Left renal pelvis (tissue), 4 donors: ENCODE measurements around the gene PHKA1. TPM values are rescaled to one million over a fixed set of nuclear protein-coding genes. Genes with fewer than 3 reads are reported as not detected.
"Not testable (repeated sequence)": the region's sequence is repeated elsewhere in the genome, so short reads cannot be mapped to it uniquely, and the experiment has no call there.

ENCODE experiments used
- DNase-seq, 4 donors: peaks; one replicate each; pipeline ENCODE4 v3.0.0-alpha.2; 2013; ENCODE audit warnings: low read depth in 4 of 4, low spot score in 3 of 4
- polyA plus RNA-seq, 4 donors: library from polyadenylated mRNA; unstranded; fragments of 120-200 nt; gene quantifications; one replicate each; pipeline ENCODE4 v1.2.1, GENCODE V29; 2013; ENCODE audit not compliant: insufficient read length in 4 of 4

Gene PHKA1
- polyA plus RNA-seq, 4 donors = 5.9 to 7.0 (median 6.1) TPM

- DNase-seq = not testable (repeated sequence)
Measured at GRCh38 chrX:72673951-72674350, 40.2 kb downstream of the PHKA1 start.

DNA sequence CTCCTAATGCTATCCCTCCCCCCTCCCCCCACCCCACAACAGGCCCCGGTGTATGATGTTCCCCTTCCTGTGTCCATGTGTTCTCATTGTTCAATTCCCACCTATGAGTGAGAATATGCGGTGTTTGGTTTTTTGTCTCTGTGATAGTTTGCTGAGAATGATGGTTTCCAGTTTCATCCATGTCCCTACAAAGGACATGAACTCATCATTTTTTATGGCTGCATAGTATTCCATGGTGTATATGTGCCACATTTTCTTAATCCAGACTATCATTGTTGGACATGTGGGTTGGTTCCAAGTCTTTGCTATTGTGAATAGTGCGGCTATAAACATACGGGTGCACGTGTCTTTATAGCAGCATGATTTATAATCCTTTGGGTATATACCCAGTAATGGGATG, 44.6 kb downstream of the PHKA1 start:
- not testable (repeated sequence) for DNase-seq

DNA sequence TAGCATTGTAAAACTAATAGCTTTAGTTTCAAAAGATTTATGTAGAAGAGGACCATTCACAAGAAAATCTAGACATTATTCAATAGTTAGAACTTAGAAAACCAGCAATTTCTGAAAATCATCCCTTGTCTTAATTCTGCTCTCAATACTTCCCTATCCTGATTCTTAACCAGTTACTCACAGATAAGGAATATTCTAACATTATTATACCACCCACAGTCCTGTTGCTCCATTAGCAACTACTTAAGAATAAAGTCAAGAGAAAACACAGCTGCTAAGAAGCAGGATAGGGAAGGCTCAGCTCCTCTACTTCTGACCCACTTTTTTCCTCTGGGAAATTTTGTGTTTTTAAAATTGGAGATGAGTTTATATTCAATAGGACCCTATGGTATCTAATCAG, 47.7 kb downstream of the PHKA1 start:
- no peak for DNase-seq

- no peak for DNase-seq
Measured at GRCh38 chrX:72663737-72664136, 50.4 kb downstream of the PHKA1 start.

DNA sequence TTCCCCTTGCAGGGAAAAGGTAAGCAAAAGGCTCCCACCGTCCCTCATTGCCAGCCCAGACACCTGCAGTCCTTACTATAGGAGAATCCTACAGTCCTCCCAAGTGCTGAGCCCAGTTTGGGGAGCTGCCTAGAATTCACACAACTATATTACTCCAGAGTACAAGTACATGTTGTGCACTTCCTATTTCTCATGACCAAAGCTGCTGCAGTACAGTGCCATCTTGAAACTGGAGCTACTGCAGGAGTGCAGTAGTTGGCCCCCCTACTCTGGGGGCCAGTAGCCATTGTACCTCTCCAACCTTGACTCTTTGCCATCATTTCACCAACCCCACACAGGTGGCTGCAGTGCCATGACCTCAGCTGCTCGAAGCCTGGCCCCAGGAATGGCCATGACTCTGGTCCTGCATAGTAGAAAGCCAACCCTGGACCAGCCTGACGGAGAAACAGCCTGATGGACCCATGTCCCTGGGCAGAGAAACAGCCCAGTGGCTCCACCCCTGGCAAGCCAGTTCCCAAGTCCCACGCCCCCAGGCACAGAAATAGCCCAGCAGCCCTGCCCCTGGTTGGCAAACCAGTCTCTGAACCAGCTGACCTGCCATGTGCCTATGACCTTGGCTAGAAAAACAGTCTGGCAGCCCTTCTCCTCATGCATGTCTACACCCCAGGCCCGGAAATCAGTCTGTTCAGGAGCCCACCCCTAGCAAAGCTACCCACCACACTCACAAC, 51.9 kb downstream of the PHKA1 start:
- DNase-seq = no peak

- no peak for DNase-seq
Measured at GRCh38 chrX:72659723-72660122, 54.4 kb downstream of the PHKA1 start.

DNA sequence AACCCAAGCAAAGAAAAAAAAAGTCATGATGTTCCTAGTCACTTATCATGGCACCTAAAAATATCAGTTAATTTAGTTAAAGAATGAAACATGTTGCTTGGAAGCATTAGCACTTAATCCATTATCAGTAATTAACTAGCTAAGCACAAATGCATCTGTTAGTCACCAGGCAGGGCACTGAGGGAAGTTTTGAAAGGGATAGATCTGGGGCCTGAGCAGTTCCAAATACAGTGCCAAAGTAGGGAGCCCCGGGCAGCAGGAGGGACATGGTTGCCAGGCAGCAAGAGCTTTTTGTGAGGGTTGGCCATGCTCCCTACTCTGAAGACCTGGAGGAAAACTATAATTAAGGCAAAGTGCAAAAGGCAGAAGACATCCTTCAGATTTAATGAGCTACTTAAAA, 62.0 kb downstream of the PHKA1 start:
- DNase-seq = no peak

- no peak for DNase-seq
Measured at GRCh38 chrX:72644946-72645345, 69.2 kb downstream of the PHKA1 start.

DNA sequence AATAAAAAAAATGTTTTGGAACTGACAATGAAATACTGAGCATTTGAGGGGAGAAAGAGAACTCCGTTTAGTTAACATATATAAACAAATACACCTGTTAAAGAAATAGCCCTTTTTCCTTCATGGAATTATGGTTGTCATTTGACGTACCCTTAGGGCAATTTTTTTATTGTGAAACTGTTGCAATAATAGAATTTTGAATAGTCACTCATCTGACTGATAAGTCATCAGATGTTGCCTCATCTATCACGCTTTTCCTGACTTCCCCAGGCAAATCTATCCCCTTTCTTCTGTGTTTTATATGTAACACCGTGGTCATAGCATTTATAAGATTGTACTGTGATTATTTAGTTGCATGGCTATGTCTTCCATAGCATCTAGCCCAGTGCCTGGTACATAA, 72.5 kb downstream of the PHKA1 start:
- DNase-seq = no peak

DNA sequence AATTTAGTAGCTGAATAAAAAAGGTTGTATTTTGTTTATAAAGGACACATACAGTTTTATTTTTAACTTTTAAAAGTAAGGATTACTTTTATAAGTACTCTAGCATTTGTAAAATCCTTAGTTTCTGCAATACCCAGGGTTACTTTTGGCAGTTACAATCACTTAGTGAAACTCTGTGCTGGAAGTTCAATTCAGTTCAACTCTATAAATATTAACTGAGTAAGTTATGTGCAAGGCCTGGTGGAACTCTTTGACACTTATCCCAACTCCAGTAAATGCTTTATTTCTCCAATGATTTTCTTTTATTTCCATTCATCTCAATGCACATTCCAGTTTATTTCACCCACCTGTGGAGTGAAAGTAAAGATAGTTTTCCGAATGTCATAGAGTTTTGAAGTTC, 78.2 kb downstream of the PHKA1 start:
- DNase-seq = no peak

GRCh38 chrX:72634331-72634730, 79.8 kb downstream of the PHKA1 start:
- DNase-seq = no peak

DNA sequence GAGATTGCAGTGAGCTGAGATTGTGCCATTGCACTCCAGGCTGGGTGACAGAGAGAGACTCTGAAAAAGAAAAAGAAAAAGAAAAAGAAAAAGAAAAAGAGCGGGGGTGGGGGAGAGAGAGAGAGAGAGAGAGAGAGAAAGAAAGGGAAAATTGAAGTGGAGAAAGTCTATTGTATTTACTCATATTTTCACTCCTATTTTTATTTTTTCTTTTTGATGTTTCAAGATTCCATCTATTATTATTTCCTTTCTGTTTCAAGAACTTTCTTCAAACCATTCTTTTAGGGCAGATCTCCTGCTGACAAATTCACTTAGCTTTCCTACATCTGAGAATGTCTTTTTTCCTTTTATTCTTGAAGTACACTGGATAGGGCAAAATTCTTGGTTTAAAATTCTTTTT, 83.9 kb downstream of the PHKA1 start:
- no peak for DNase-seq

GRCh38 chrX:72624194-72624593, 89.9 kb downstream of the PHKA1 start:
- DNase-seq = no peak

- DNase-seq = no peak
Measured at GRCh38 chrX:72621625-72622485, 92.3 kb downstream of the PHKA1 start.

GRCh38 chrX:72621163-72621562, 92.9 kb downstream of the PHKA1 start:
- no peak for DNase-seq

- DNase-seq = no peak
Measured at GRCh38 chrX:72620550-72621145, 93.5 kb downstream of the PHKA1 start.

GRCh38 chrX:72609313-72609712, 104.8 kb downstream of the PHKA1 start:
- DNase-seq = no peak

DNA sequence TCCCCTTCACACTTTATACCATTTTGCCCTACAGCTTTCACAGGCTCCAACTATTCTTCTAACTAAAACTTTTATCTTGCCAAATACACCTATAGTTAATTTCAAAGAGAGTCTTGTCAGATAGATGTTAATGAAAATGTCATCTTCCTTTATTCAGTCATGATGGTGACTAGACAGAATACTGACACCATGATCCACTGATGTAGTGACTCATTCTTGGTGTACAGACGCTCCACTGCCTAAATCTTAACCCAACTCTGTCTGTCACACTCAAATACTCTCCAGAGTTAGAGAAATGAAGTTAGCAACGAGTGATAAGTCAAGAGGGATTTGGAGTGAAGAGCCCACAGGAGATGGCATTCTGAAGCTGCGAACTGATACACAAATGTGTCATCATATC, 109.4 kb downstream of the PHKA1 start:
- DNase-seq = no peak

DNA sequence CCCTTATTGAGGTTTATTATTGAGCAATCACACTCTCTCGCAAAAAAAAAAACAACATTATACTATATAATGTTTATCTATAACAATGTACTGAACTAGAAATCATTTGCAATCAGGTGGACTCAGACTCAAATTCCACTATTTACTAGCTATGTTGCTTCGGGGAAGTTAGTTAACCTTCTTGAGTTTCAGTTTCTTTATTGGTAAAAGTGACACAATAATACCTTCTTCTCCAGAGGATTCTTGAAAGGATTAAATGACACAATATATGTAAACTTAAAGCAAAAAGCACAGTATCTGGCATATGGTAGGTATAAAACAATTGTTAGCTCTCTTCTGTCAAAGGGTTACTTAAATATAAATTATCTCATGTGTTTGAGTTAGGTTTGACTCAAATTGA, 110.0 kb downstream of the PHKA1 start:
- no peak for DNase-seq

DNA sequence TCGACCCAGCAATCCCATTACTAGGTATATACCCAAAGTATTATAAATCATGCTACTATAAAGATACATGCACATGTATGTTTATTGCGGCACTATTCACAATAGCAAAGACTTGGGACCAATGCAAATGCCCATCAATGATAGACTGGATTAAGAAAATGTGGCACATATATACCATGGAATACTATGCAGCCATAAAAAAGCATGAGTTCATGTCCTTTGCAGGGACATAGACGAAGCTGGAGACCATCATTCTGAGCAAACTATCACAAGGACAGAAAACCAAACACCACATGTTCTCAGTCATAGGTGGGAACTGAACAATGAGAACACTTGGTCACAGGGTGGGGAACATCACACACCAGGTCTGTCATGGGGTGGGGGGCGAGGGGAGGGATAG, 123.1 kb downstream of the PHKA1 start:
- not testable (repeated sequence) for DNase-seq

DNA sequence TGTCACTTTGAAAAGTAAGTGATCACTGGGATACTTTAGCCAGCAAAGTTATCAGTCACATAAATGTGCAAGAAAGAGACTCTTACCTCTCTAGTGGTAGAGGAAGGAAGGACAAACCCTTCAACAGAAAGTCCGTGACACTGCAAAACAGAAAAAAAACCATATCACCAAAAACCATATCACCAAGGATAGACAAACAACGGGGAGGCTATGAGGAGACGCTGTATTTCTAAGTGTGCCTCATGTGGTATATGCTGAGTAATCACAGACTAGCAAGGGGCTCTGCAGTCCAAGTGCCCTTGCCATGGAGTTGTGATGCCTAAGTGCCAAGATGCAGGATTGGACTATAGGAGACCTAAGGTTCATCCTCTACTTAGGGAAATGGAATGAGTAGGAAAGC, 129.9 kb downstream of the PHKA1 start:
- DNase-seq = no peak
